Coronary artery (tissue), 2 donors: Measurements from ENCODE around the gene NCAPH2.

Experiments
- DNase-seq: peaks from one replicate; pipeline ENCODE4 v3.0.0-alpha.2; 2017; ENCODE audit warnings: low spot score
- H3K27ac ChIP-seq, 2 donors: fragments of 200-600 bp; sonication (generic); one replicate each; pipeline ENCODE4 v1.5.1; 2016 to 2019
- H3K4me3 ChIP-seq: fragments of 200-600 bp; sonication (generic); 2 replicates; pipeline ENCODE4 v1.5.1; 2016; ENCODE audit warnings: mild to moderate bottlenecking, moderate library complexity
- TF ChIP-seq, protein P1 (sequence below): fragments of 200-600 bp; sonication (generic); IDR thresholded peaks from one replicate; pipeline ENCODE4 v1.5.1; 2019; ENCODE audit warnings: antibody characterized with exemption

The NCAPH2 gene

DNA sequence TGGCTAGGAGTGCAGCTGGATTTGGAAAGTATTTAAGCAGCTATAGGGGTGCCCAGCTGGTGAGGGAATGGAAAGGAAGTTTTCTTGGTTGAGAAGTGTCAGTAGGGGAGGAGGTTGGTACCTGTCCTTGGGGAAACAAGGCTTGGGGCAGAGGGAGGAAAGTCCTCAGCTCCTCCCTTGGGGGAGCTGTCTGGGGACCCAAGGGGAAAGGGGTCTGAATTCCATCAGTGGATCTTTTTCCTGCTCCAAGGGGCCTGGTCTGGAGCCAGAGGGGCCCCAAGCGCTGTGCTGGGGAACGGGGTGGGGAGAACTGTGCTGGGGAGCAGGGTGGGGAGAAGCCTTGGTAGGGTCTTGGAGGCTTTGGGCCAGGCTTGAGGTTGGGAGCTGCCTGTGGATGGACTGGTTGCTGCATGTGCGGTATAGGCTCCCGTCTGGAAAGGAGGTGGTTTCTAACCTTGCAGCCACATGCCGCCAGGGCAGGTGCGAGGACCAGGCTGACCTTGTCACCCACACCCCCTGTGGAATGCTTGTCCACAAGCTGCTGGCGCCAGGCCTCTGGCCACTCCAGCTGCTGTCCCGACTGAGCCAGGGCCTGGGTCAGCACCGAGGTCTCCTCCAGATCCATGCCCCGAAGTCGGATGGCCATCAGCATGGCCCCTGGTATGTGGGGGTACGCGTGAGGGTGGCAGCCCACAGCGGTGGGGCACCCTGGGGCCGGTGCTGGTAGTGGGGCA is 20.8 kb downstream of the NCAPH2 start:
- TF ChIP-seq, protein P1, sequence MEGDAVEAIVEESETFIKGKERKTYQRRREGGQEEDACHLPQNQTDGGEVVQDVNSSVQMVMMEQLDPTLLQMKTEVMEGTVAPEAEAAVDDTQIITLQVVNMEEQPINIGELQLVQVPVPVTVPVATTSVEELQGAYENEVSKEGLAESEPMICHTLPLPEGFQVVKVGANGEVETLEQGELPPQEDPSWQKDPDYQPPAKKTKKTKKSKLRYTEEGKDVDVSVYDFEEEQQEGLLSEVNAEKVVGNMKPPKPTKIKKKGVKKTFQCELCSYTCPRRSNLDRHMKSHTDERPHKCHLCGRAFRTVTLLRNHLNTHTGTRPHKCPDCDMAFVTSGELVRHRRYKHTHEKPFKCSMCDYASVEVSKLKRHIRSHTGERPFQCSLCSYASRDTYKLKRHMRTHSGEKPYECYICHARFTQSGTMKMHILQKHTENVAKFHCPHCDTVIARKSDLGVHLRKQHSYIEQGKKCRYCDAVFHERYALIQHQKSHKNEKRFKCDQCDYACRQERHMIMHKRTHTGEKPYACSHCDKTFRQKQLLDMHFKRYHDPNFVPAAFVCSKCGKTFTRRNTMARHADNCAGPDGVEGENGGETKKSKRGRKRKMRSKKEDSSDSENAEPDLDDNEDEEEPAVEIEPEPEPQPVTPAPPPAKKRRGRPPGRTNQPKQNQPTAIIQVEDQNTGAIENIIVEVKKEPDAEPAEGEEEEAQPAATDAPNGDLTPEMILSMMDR = no peak
- Histone ChIP-seq H3K4me3 (peak overlapping the region; percentile 83), H3K27ac (peak overlapping the region in 1 of 2 donors; percentile 98)
- DNase-seq = peak; percentile 78

DNA sequence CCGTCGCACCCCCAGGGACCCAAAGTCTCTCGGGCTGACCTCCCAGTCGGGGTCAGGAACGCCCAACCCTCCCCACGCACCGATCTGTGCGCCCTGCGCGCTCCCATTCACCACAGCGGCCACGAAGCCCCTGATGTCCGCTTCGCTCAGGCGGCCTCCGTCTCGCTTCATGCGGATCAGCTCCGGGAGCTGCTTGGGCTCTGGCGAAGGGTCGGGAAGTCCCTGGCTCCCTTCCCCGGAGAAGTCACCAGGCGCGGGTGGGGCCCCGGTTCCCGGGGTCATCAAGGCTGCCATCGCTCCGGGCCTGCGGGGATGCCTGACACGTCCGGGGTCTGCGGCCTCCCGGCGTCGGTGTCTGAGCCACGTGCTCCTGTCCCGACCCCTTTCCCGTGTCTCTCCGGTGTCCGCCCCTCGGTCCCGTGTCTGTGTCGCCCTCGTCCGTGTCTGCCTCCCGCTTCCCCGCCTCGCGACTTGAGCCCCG is 21.4 kb downstream of the NCAPH2 start:
- Histone ChIP-seq H3K27ac (peak overlapping the region; percentile 66 to 98), H3K4me3 (peak overlapping the region; percentile 83)

DNA sequence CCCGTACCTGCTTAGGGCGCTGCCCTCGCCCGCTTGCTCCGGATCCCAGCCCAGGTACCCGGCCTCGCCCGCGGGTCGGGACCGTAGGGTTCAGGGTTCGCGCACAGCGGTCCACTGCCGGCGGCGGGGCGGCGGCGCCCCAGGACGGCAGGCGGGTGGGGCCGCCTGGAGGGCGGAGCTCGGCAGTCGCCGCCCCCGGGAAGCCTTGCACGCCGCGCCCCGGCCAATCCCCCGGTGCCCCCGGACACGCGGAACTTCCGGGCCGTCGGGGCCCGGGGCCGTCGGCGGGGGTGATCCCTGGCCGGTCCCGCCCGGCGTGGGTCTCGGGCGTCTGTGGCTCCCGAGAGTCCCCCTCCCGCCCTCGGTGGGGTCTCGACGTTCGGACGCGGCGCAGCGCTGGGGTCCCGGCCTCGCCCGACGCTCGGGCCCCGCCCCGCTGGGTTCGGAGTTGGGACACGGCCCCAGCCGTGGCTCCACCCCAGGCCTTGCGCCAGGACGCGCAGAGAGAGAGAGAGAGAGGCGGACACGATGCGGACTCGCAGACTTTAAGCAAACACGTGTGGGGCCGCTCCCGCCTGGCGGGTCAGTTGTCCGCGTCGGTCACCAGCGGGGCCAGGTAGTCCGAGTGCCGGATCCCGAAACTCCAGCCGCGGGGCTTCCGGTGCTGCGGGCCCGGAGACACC is 22.0 kb downstream of the NCAPH2 start, which contains the start of gene TYMP:
Gene TYMP (minus strand): TSS at position 116 of the 683 bp plus-strand sequence. CDS start 303 bp downstream, outside the sequence.
- Histone ChIP-seq H3K27ac (peak within 1 kb of the TSS; percentile 66 to 98), H3K4me3 (peak within 1 kb of the TSS; percentile 83)
- TF ChIP-seq, protein P1 = no peak
- peak; percentile 87 for DNase-seq

More for the DNA sequence above, 21.4 kb downstream of the NCAPH2 start:
- peak; percentile 81 for DNase-seq
- TF ChIP-seq, protein P1 = no peak

DNA sequence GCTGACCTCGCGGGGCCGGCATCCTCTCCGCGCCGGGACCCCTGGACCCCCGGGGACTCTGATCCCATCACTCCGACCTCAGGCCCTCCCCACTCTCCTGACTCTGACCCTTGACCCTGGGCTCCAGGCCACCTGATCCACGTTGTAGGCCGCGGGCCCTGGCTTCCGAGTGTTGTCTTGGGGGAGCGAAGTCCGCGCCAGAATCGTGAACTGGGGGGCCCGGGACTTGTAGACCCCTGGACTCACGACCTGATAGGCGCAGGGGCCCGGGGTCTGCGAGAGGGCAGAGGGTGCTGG is 22.5 kb downstream of the NCAPH2 start:
- H3K27ac ChIP-seq = peak overlapping the region; percentile 66 to 98
- DNase-seq = peak; percentile 90
- peak overlapping the region; percentile 83 for H3K4me3 ChIP-seq
- TF ChIP-seq, protein P1 = no peak

DNA sequence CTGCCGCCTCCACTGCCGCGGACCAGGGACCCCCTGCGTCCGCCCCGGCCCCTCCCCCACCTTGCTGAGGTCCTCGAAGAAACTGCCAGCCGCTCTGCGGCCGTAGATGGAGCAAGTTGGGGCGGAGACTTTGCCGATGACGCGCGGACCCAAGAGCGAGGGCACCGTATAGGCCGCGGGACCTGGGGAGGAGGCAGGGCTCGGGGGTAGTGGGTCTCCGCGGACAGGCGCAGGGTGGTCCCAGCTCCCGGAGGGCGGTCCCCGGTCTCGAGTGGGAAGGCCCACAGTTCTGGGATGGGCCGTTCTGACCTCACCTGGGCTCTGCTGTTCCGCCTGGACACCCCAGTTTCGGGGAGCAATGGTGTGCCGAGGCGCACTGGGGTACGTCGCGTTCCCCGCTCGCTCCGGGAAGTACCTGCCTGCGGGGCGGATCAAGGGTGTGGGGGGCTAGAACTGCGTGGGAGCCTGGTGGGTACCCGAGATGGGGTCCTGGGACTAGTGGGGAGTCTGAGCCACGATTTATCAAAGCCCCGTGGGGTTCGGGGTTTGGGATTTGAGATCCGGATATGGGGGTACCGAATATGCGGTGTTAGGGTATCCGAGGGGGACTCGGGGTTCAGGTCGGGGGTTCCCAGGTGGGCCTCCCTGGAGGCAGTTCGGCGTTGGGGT is 23.0 kb downstream of the NCAPH2 start:
- TF ChIP-seq, protein P1 = no peak
- peak overlapping the region; percentile 66 to 98 for H3K27ac ChIP-seq
- H3K4me3 ChIP-seq = peak overlapping the region; percentile 83
- DNase-seq = no peak

DNA sequence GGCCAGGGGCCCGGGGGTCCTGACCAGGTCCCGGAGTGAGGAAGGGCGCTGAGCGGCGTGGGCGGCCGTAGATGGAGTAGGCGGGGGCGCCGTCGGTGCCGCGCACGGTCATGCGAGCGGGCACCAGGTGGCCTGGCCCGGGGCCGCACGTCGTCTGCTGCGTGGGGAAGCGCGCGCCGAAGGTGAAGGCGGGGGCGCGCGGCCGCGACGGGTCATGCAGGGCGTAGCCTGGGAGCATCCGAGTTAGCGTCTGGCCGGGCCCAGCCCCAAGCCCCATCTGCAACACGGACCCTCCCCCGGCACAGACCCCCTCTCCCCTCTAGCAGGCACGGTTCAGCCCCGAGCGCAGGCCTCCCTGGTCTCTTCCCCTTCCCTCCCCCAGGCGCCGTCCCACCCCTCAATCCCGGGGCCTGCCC is 23.5 kb downstream of the NCAPH2 start:
- TF ChIP-seq, protein P1 = no peak
- peak; percentile 83 for DNase-seq
- Histone ChIP-seq H3K27ac (peak overlapping the region; percentile 66 to 98), H3K4me3 (peak overlapping the region; percentile 83)
